ENCODE measurements around the gene TMCO4.

DNA sequence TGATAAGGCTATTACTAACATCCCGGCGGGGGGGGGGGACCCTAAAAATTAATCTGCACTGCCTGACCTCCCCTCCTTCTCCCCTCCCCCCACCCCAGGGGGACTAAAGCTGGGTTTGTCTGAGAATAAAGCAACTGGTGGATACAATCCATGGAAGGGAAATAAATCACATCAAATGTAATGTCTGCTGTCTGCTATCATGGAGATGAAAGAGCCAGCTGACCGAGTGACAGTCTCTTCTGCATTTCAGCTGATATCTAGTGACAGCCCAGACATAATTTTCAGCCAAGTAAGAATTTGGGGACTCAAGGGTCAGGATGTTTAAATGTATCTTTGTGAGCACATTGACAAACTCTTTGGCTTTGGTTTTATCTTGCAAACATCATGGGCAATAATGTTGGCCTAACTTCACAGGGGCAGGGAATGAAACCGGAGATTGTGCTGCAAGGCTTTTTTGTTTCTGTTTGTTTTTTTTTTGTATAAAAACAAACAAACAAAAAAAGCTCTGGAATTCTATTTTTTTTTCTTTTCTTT is 90.4 kb downstream of the TMCO4 start:
- TF ChIP-seq, protein P1, sequence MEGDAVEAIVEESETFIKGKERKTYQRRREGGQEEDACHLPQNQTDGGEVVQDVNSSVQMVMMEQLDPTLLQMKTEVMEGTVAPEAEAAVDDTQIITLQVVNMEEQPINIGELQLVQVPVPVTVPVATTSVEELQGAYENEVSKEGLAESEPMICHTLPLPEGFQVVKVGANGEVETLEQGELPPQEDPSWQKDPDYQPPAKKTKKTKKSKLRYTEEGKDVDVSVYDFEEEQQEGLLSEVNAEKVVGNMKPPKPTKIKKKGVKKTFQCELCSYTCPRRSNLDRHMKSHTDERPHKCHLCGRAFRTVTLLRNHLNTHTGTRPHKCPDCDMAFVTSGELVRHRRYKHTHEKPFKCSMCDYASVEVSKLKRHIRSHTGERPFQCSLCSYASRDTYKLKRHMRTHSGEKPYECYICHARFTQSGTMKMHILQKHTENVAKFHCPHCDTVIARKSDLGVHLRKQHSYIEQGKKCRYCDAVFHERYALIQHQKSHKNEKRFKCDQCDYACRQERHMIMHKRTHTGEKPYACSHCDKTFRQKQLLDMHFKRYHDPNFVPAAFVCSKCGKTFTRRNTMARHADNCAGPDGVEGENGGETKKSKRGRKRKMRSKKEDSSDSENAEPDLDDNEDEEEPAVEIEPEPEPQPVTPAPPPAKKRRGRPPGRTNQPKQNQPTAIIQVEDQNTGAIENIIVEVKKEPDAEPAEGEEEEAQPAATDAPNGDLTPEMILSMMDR (IDR thresholded peaks at IDR 0.05): no peak
- no peak for TF ChIP-seq POLR2A (IDR thresholded peaks at IDR 0.05)
- no peak for TF ChIP-seq POLR2AphosphoS5 (IDR thresholded peaks at IDR 0.05)

Measured in transverse colon (tissue), 4 donors.